Subcutaneous abdominal adipose tissue (tissue), 5 donors: Measurements from ENCODE around the gene BARX2.

Experiments
- H3K27ac ChIP-seq: one replicate; pipeline ENCODE4 v1.7.0; 2013; ENCODE audit warnings: low read depth, mild to moderate bottlenecking, inconsistent platforms, low read length, moderate library complexity
- H3K27me3 ChIP-seq, 5 donors: one replicate each; pipeline ENCODE4 v1.7.0; 2013; ENCODE audit warnings: low read length in 5 of 5, inconsistent platforms in 1 of 5; ENCODE audit not compliant: control insufficient read depth in 5 of 5, insufficient read depth in 4 of 5
- H3K36me3 ChIP-seq, 5 donors: one replicate each; pipeline ENCODE4 v1.7.0; 2013; ENCODE audit warnings: low read length in 5 of 5; ENCODE audit not compliant: control insufficient read depth in 5 of 5, insufficient read depth in 5 of 5
- H3K4me1 ChIP-seq, 5 donors: one replicate each; pipeline ENCODE4 v1.7.0; 2013; ENCODE audit warnings: low read length in 5 of 5, mild to moderate bottlenecking in 3 of 5, moderate library complexity in 1 of 5; ENCODE audit not compliant: control insufficient read depth in 5 of 5, insufficient read depth in 5 of 5
- H3K4me3 ChIP-seq, 5 donors: one replicate each; pipeline ENCODE4 v1.7.0; 2013; ENCODE audit warnings: low read length in 5 of 5, low read depth in 1 of 5
- H3K9ac ChIP-seq, 5 donors: one replicate each; pipeline ENCODE4 v1.7.0; 2013; ENCODE audit warnings: low read length in 5 of 5, mild to moderate bottlenecking in 4 of 5, moderate library complexity in 3 of 5
- H3K9me3 ChIP-seq, 5 donors: one replicate each; pipeline ENCODE4 v1.7.0; 2013; ENCODE audit warnings: low read length in 5 of 5; ENCODE audit not compliant: control insufficient read depth in 5 of 5
- donor health status: healthy.
- donor health status: healthy.
- donor health status: healthy.
- donor health status: healthy.
- donor health status: healthy.

BARX2 gene

DNA sequence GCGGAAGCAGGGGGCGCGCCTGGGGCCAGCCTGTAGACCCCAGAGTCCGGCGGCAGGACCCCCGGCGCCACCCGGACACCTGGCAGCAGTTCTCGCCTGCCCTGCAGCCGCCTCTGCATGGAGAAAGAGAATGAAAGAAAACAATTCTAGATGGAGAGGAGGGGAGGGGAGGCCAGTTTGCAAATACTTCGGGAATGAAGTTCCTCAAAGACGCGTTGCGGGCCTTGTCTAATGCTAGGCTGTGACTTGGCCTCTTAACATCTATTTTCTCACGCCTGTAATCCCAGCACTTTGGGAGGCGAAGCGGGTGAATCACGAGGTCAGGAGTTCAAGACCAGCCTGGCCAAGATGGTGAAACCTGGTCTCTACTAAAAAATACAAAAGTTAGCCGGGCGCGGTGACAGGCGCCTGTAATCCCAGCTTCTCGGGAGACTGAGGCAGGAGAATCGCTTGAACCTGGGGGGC, 2.1 kb upstream of the BARX2 start:
- no peaks in the 10 kb centered on the region for H3K36me3 ChIP-seq
- no peak overlapping the region for H3K27ac ChIP-seq
- H3K4me1 ChIP-seq, result peaks cover 2 to 39% (median 32%) of the 10 kb centered on the region in 5 donors
- H3K4me3 ChIP-seq, result peak overlapping the region; percentile 8 to 53 (median 36)
- H3K27me3 ChIP-seq, result peaks cover 58 to 76% (median 63%) of the 10 kb centered on the region in 5 donors
- H3K9ac ChIP-seq, result no peak overlapping the region
- no peaks in the 10 kb centered on the region for H3K9me3 ChIP-seq

DNA sequence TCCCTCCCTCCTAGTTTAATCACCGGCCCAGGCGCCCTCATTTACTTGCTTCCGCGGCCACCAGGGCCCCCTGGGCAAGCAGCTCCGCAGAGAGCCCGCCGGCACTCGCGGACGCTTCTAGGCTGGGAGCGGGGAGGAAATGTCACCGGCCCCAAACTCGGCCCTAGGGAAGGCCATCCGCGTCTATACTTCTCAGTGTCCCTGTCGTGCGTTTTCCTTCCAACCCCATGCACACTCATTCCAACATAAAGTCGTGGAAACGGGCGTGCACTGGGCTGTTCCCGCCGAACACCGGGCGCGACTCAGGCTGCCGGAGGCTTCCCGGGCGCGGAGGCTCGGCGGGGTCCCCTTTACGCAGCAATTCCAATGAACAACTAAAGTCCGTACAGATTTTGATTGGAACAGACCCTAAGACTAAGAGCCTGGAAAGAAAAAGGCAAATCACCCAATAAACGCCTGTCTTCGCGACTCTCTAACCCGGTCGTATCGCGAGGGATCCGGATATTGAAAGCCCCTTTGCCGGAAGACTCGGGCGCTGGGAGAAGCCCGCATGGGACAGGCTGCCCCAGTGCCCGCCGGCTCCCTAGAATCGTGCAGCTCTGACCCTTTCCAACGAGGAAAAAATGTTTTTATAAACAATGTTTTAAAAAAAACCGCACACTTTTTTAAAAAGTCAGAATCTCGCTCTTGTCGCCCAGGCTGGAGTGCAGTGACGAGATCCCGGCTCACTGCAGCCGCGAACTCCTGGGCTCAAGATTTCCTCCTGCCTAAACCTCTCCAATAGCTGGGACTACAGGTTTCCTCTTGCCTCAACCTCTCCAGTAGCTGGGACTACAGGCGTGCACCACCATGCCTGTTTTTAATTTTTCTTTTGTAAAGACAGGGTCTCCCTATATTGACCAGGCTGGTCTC, 1.3 kb upstream of the BARX2 start:
- Histone ChIP-seq H3K36me3 (no peaks in the 10 kb centered on the region), H3K27me3 (peaks cover 50 to 73% (median 60%) of the 10 kb centered on the region in 5 donors), H3K4me3 (peak overlapping the region in 2 of 5 donors; percentile 21 to 40), H3K9ac (no peak overlapping the region), H3K27ac (no peak overlapping the region), H3K4me1 (peaks cover 2 to 39% (median 32%) of the 10 kb centered on the region in 5 donors), H3K9me3 (no peaks in the 10 kb centered on the region)

DNA sequence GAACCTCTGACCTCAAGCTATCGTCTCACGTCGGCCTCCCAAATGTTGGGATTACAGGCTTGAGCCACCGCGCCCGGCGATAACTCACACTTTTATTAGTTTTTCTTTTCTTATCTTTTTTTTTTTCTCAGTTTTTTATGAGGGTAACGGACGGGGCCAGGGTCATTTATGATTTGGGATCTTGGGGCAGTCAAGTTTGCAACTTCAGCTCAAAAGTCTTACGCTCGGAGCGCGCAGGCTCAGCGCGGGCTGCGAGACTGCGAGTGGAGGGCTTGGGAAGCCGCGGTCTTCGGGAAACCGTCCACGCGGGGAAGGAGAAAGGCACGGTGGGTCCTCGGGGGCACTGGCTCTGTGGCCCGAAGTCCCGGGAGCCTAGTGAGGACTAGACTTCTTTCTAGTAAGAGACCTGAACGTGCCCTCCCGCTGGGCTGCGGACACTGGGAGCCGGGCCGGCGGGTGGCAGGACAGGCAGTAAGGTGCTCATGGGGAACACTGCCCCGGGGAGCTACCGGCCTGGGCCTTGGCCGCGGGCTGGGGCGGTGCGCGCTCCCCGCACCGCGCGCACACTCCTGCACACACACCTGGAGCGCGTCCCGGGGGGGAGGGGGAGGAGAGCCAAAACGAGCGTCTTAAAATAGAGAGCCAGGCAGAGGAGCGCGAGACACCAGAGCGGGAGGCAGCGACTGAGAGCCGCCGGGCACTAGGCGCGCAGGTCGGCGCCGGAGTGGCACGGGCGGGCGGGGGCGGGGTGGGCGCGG, 476 bp upstream of the BARX2 start:
- no peak overlapping the region for H3K27ac ChIP-seq

DNA sequence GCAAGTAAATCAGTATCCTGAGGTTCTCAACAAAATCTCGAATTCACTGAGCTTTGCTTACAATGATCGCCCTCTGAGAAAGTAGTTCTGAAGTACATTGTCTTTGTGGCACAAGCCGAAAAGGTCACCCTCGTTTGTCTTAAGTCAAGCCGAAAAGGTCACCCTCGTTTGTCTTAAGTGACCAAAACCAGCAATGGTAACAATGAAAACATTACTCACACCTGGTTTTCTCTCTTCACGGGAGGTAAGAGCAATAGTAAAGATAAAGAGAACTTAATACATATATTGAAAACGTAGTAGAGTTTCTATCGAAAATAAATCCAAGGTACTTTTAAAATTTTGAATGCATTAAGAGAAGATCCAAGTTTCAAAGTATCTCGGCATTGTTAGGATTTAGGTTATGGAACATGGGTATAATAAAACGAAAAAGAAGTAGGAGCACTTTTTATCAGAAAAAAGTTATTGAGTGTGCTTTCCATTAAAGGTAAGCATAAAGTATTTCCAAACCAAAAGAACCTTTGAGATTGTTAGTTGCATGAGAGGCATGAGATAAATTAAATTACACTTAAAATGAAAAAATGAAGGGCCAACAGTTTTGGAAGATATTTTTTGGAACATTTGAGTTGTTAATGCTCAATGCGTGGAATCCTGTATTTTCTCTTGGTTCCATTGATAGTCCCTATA, 1.2 kb downstream of the BARX2 start:
- Histone ChIP-seq H3K27me3 (peaks cover 40 to 59% (median 55%) of the 10 kb centered on the region in 5 donors), H3K4me1 (peaks cover 2 to 39% (median 32%) of the 10 kb centered on the region in 5 donors), H3K9ac (no peak overlapping the region), H3K9me3 (no peaks in the 10 kb centered on the region), H3K27ac (no peak overlapping the region), H3K4me3 (no peak overlapping the region), H3K36me3 (no peaks in the 10 kb centered on the region)

More for the DNA sequence above, 476 bp upstream of the BARX2 start:
- H3K36me3 ChIP-seq, result no peaks in the 10 kb centered on the region
- peaks cover 2 to 39% (median 32%) of the 10 kb centered on the region in 5 donors for H3K4me1 ChIP-seq
- peak overlapping the region in 2 of 5 donors; percentile 46 to 48 for H3K4me3 ChIP-seq
- H3K9me3 ChIP-seq, result no peaks in the 10 kb centered on the region
- no peak overlapping the region for H3K9ac ChIP-seq
- H3K27me3 ChIP-seq, result peaks cover 50 to 68% (median 57%) of the 10 kb centered on the region in 5 donors

DNA sequence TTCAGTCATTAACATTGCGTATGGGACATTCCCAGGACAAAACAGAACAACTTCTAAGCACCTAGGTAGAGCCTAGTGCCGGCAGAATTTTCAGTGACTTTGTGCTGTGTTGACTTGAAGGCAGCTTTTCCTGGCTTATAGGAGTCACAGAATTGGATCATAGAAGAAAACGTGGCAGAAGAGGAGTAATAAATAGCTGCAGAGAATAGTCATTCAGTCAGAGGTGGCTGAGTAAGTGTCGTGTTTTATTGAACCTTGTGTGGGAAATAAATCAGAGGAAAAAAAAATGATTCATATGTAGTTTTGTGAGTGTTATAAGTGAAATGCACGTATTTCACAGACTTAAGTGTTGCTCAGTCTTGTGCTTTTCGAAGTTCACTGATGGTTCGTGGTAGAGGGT, 2.1 kb downstream of the BARX2 start:
- Histone ChIP-seq H3K27me3 (peaks cover 32 to 53% (median 45%) of the 10 kb centered on the region in 5 donors), H3K9me3 (no peaks in the 10 kb centered on the region), H3K4me3 (no peak overlapping the region), H3K9ac (no peak overlapping the region), H3K27ac (no peak overlapping the region), H3K4me1 (peaks cover 2 to 35% (median 29%) of the 10 kb centered on the region in 5 donors), H3K36me3 (no peaks in the 10 kb centered on the region)

DNA sequence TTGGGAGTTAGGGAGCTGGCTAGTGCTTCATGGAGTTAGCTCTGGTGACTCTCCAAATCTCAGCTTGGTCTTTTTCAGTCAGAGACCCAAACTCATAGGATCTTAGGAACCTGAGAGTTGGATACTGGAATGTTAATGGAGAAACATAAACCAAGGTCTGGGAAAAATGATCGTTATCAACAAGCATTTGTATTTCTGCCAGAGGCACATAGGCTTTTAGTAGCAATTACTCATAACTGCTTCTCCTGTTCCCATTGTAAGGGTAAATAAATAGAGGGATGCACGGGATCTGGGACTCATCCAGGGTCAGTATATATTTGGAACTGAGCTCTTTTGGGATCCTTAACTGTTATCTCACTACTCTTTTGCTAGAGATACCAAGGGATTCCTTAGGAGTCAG, 4.8 kb downstream of the BARX2 start:
- peaks cover 11 to 31% (median 22%) of the 10 kb centered on the region in 5 donors for H3K27me3 ChIP-seq
- H3K27ac ChIP-seq, result no peak overlapping the region
- H3K4me3 ChIP-seq, result no peak overlapping the region
- no peaks in the 10 kb centered on the region for H3K36me3 ChIP-seq
- H3K9me3 ChIP-seq, result no peaks in the 10 kb centered on the region
- H3K4me1 ChIP-seq, result peaks cover 2 to 9% (median 5%) of the 10 kb centered on the region in 5 donors
- H3K9ac ChIP-seq, result no peak overlapping the region

DNA sequence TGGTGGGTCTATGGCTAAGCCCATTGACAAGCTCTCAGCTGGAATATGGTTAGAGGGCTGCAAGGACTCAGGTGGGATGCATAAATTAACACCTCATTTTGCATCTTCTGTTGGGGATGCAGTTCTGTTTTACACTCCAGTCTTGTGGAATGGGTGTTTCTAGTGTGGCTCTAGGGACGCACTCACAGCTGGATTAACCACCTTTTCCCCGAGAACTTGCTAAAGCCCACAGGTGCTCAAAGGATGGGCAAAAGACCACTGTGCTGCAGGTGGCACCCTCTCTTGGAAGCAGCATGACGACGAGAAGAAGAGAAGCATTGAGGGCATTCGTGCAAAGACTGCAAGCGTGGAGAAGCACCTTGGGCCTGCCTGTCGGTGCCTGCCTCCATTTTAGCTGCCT, 6.9 kb downstream of the BARX2 start:
- H3K4me1 ChIP-seq, result no peaks in the 10 kb centered on the region
- H3K9ac ChIP-seq, result no peak overlapping the region
- no peak overlapping the region for H3K27ac ChIP-seq
- no peaks in the 10 kb centered on the region for H3K36me3 ChIP-seq
- H3K27me3 ChIP-seq, result peaks cover 2 to 19% (median 14%) of the 10 kb centered on the region in 5 donors
- H3K4me3 ChIP-seq, result no peak overlapping the region
- H3K9me3 ChIP-seq, result no peaks in the 10 kb centered on the region

DNA sequence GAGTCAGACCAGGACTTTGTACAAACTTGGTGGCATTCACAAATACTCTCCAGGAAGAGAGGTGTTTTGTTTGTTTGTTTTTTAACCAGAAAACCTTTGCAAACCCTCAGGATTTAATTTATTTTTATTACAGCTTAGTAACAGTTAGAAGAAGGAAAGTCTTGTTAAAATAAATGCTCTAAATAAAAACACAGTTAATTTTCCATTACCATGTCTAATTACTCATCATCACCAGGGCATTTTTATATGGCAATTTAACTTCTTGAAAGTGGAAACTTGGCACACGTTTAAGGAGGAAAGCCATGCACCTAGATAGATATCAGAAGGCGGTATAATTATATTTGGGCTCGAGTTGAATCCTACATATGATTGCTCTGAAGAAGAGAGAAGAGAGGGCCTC, 7.4 kb downstream of the BARX2 start:
- H3K36me3 ChIP-seq, result no peaks in the 10 kb centered on the region
- H3K9ac ChIP-seq, result no peak overlapping the region
- H3K27ac ChIP-seq, result no peak overlapping the region
- no peak overlapping the region for H3K4me3 ChIP-seq
- peaks cover 0 to 15% (median 10%) of the 10 kb centered on the region in 5 donors for H3K27me3 ChIP-seq
- H3K4me1 ChIP-seq, result no peaks in the 10 kb centered on the region
- no peaks in the 10 kb centered on the region for H3K9me3 ChIP-seq

DNA sequence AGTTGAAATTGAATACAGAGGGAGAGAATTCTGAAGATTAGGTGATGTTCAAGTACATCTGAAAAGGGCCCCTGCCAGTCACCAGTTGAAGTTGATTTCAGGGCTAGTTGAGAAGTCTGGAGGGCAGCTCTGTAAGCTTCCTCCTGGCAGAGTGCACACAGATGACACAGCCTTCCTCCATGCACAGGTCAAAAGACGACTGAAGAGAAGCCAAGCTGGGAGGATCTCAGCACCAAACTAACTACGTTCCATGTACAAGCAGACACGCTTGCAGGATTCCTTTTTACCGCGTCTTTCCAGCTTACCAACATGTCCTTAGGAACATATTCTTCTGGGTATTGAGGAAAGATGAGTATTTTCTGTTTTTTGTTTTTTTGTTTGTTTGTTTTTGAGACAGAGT, 7.9 kb downstream of the BARX2 start:
- peaks cover 0 to 19% (median 12%) of the 10 kb centered on the region in 5 donors for H3K27me3 ChIP-seq
- H3K36me3 ChIP-seq, result no peaks in the 10 kb centered on the region
- no peak overlapping the region for H3K4me3 ChIP-seq
- H3K27ac ChIP-seq, result no peak overlapping the region
- H3K9me3 ChIP-seq, result no peaks in the 10 kb centered on the region
- H3K4me1 ChIP-seq, result no peaks in the 10 kb centered on the region
- no peak overlapping the region for H3K9ac ChIP-seq
